Activated CD4-positive, alpha-beta T cell treated with anti-CD3 and anti-CD28 coated beads, Interleukin-10, Interleukin-2, amounts not matched to agents 100 ng/mL and 50 ng/mL, durations not matched to agents 16 hours and 8 hours (primary cell): ENCODE results near the gene WAS.
A peak's percentile ranks its signal among the peaks of the same experiment; 100 is the strongest.

Experiments used
- DNase-seq: peaks from one replicate; pipeline ENCODE4 v3.0.0-alpha.2; 2020

Gene WAS

DNA sequence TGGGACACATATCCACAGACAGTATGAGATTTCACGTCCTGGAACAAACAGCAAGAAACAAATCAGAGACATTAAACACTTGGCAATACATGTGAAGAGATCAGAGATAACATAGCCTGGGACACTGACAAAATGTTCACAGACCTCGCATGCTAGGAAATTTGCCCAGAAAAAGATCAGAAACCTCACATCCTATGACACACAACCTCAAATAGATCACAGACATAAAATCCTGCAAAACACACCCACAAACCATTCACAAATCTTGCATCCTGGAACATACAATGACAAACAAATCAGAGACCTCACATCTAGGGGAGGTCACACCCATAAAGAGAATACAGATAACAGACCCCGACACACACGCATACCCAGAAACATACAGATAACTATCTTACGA lies 31.0 kb downstream of the WAS start:
- no peak for DNase-seq

- no peak for DNase-seq
Observed at GRCh38 chrX:48715072-48715471, 31.5 kb downstream of the WAS start.

- DNase-seq = no peak
Observed at GRCh38 chrX:48715876-48716502, 32.4 kb downstream of the WAS start.

GRCh38 chrX:48719958-48720357 lies 36.4 kb downstream of the WAS start:
- no peak for DNase-seq

GRCh38 chrX:48720577-48721250 lies 37.1 kb downstream of the WAS start:
- DNase-seq = peak; percentile 10

DNA sequence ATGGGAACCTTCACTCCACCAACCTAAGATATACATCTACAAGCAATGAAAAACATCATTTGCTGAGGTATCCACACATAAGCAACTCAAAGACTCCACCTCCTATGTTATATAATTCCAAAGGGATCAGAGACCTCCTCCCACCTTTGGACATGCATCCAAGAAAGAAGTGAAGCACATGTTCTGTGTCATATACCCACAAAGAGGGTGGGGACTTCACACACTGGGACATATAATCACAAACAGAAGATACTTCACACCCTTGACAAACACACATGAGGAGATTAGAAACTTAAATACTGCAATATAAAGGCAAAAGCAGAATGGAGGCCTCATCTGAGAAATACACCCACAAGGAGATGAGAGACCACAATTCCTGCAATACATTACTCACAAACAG lies 38.3 kb downstream of the WAS start:
- DNase-seq = no peak

- DNase-seq = no peak
Observed at GRCh38 chrX:48726596-48726995, 43.0 kb downstream of the WAS start.

GRCh38 chrX:48728653-48729052 lies 45.1 kb downstream of the WAS start:
- no peak for DNase-seq

GRCh38 chrX:48736303-48736702 lies 52.7 kb downstream of the WAS start:
- DNase-seq = peak; percentile 25

GRCh38 chrX:48736878-48737212 lies 53.2 kb downstream of the WAS start:
- no peak for DNase-seq

DNA sequence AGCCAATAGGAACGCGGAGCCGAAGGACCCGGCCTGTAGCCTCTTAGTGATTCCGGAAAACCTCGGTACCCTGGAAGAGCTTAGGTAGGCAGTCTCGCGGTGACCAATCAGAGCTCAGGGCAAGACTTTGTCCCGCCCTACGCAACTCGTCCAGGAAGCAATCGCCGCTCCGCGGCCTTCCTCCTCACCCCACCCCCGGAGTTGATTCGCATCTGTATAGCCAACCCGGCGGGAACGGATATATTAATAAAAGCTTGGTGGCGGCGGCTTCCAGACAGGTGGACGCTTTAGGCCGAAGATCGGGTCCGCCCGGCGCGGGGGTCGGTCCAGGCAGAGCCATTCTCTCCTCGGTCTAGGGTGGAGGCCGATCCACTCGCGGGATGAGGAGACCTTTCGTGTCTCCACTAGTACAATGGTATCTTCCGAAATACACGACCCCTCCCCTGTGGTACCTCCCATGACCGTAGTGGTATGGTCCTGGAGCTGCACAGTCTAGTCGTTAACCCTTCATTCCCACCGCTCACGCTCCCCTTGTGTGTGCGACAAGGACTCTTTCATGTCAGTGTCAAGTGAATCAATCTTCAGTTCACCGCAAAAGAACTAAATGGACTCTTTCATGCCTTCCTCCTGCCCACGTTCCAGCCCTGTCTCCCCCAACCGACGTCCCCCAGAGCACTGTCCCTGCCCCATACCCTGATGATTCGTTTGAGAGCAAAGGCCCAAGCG lies 53.8 kb downstream of the WAS start:
- DNase-seq = peak; percentile 95

- no peak for DNase-seq
Observed at GRCh38 chrX:48737940-48738339, 54.3 kb downstream of the WAS start.
